CD4-positive, alpha-beta memory T cell (primary cell): ENCODE measurements around the gene C16orf89. TPM values are rescaled to one million over a fixed set of nuclear protein-coding genes. Genes with fewer than 3 reads are reported as not detected.
"Not testable (repeated sequence)": the region's sequence is repeated elsewhere in the genome, so short reads cannot be mapped to it uniquely, and the experiment has no call there.

ENCODE experiments used
- CTCF ChIA-PET: fragments of 350-600 bp; sonication (Branson Sonifier 250); formaldehyde crosslinking; loops from one replicate; lab custom pipeline; 2021; ENCODE audit warnings: inconsistent platforms; ENCODE audit not compliant: partially characterized antibody; lab: Charles Lee
- POLR2A ChIA-PET: fragments of 350-600 bp; sonication (Branson Sonifier 250); formaldehyde crosslinking; loops from one replicate; lab custom pipeline; 2021; ENCODE audit not compliant: partially characterized antibody; lab: Charles Lee
- DNase-seq, 5 donors: peaks; one replicate each; pipeline versions ENCODE4 v3.0.0 to v3.0.0-alpha.2; 2020 to 2022; ENCODE audit warnings: mixed read lengths in 1 of 5
- H3K27ac ChIP-seq: one replicate; pipeline ENCODE4 v1.7.0; 2013; ENCODE audit warnings: low read depth, low read length
- H3K27me3 ChIP-seq: 2 replicates; pipeline ENCODE4 v1.7.0; 2013; ENCODE audit warnings: mild to moderate bottlenecking, low read length, moderate library complexity; ENCODE audit not compliant: insufficient read depth
- H3K36me3 ChIP-seq: 2 replicates; pipeline ENCODE4 v1.7.0; 2013; ENCODE audit warnings: mild to moderate bottlenecking, low read length, moderate library complexity; ENCODE audit not compliant: insufficient read depth
- H3K4me1 ChIP-seq: 2 replicates; pipeline ENCODE4 v1.7.0; 2013; ENCODE audit warnings: mild to moderate bottlenecking, low read length, moderate library complexity; ENCODE audit not compliant: insufficient read depth
- H3K4me3 ChIP-seq, 2 donors: one replicate each; pipeline ENCODE4 v1.7.0; 2013; ENCODE audit warnings: low read length in 2 of 2, mild to moderate bottlenecking in 1 of 2
- H3K9me3 ChIP-seq, 2 donors: one replicate each; pipeline ENCODE4 v1.7.0; 2013; ENCODE audit warnings: low read length in 2 of 2, control low read depth in 1 of 2; ENCODE audit not compliant: control insufficient read depth in 1 of 2
- H3K27ac Mint-ChIP-seq, 7 donors: one replicate each; pipeline ENCODE4 v1.8.0; 2020 to 2021; ENCODE audit warnings: mixed read lengths in 7 of 7, mild to moderate bottlenecking in 6 of 7, inconsistent platforms in 3 of 7, moderate library complexity in 3 of 7
- H3K27me3 Mint-ChIP-seq, 2 donors: one replicate each; pipeline ENCODE4 v1.8.0; 2020 to 2021; ENCODE audit warnings: mixed read lengths in 2 of 2
- H3K36me3 Mint-ChIP-seq, 2 donors: one replicate each; pipeline ENCODE4 v1.8.0; 2020 to 2021; ENCODE audit warnings: mixed read lengths in 2 of 2, inconsistent platforms in 1 of 2, mild to moderate bottlenecking in 1 of 2
- H3K4me1 Mint-ChIP-seq, 4 donors: one replicate each; pipeline ENCODE4 v1.8.0; 2020 to 2021; ENCODE audit warnings: mixed read lengths in 4 of 4, mild to moderate bottlenecking in 1 of 4
- H3K4me3 Mint-ChIP-seq, 8 donors: one replicate each; pipeline ENCODE4 v1.8.0; 2020 to 2021; ENCODE audit warnings: mixed read lengths in 8 of 8, mild to moderate bottlenecking in 7 of 8, moderate library complexity in 6 of 8, inconsistent platforms in 3 of 8
- H3K9me3 Mint-ChIP-seq, 8 donors: one replicate each; pipeline ENCODE4 v1.8.0; 2020 to 2021; ENCODE audit warnings: mixed read lengths in 8 of 8, mild to moderate bottlenecking in 5 of 8, inconsistent platforms in 3 of 8, moderate library complexity in 1 of 8
- intact Hi-C: fragments of 100-400 bp; cut with micrococcal nuclease; formaldehyde crosslinking; loops from one replicate; pipeline ENCODE4 v1.15.1; 2023
- polyA plus RNA-seq, 2 donors: library from polyadenylated mRNA; unstranded; fragments of 300-500 nt; fragmentation: Illumina TruSeq; gene quantifications; one replicate each; pipeline ENCODE4 v1.2.3, GENCODE V29; 2021
- total RNA-seq, 2 experiments: library from RNA; stranded (reverse); gene quantifications; one replicate each; pipeline ENCODE4 v1.2.3, GENCODE V29; 2021

Gene C16orf89
- total and polyA plus RNA-seq, 4 experiments from 2014 or later = not detected

GRCh38 chr16:5044581-5044980, 21.2 kb downstream of the C16orf89 start:
- DNase-seq, H3K9me3 Mint-ChIP-seq, H3K27ac Mint-ChIP-seq, H3K4me3 ChIP-seq, H3K4me1 ChIP-seq, H3K27ac ChIP-seq, POLR2A ChIA-PET, H3K36me3 ChIP-seq, H3K4me3 Mint-ChIP-seq, intact Hi-C loops, H3K27me3 Mint-ChIP-seq, H3K9me3 ChIP-seq, H3K36me3 Mint-ChIP-seq, H3K4me1 Mint-ChIP-seq, H3K27me3 ChIP-seq: not testable (repeated sequence)
- CTCF ChIA-PET = interaction anchor here (0.7 kb wide), 1 partner anchor 14 kb away, joined by 4 read pairs; no protein-coding TSS in a partner anchor

GRCh38 chr16:5044011-5044540, 21.7 kb downstream of the C16orf89 start:
- intact Hi-C loops = no loop called here
- POLR2A ChIA-PET = no interaction called here
- H3K9me3 Mint-ChIP-seq = no peaks in the 10 kb centered on the region
- H3K27me3 Mint-ChIP-seq = peaks cover 0 to 5% of the 10 kb centered on the region in 2 donors
- no peak overlapping the region for H3K4me3 ChIP-seq
- H3K9me3 ChIP-seq = no peaks in the 10 kb centered on the region
- H3K36me3 Mint-ChIP-seq = peaks cover 0 to 4% of the 10 kb centered on the region in 2 donors
- CTCF ChIA-PET = interaction anchor here (0.7 kb wide), 1 partner anchor 14 kb away, joined by 4 read pairs; no protein-coding TSS in a partner anchor
- H3K4me1 ChIP-seq = no peaks in the 10 kb centered on the region
- H3K27me3 ChIP-seq = no peaks in the 10 kb centered on the region
- DNase-seq = no peak
- no peaks in the 10 kb centered on the region for H3K4me1 Mint-ChIP-seq
- no peaks in the 10 kb centered on the region for H3K36me3 ChIP-seq
- no peak overlapping the region for H3K27ac ChIP-seq
- no peak overlapping the region for H3K4me3 Mint-ChIP-seq
- no peak overlapping the region for H3K27ac Mint-ChIP-seq

GRCh38 chr16:5042574-5043171, 23.1 kb downstream of the C16orf89 start:
- DNase-seq = no peak
- no peaks in the 10 kb centered on the region for H3K27me3 ChIP-seq
- H3K4me1 ChIP-seq = no peaks in the 10 kb centered on the region
- Mint-ChIP-seq H3K9me3 (no peaks in the 10 kb centered on the region), H3K4me1 (no peaks in the 10 kb centered on the region), H3K4me3 (no peak overlapping the region), H3K36me3 (peaks cover 0 to 4% of the 10 kb centered on the region in 2 donors), H3K27me3 (peaks cover 0 to 4% of the 10 kb centered on the region in 2 donors), H3K27ac (no peak overlapping the region)
- H3K36me3 ChIP-seq = no peaks in the 10 kb centered on the region
- ChIA-PET CTCF (no interaction called here), POLR2A (no interaction called here)
- intact Hi-C loops = no loop called here
- no peak overlapping the region for H3K4me3 ChIP-seq
- no peaks in the 10 kb centered on the region for H3K9me3 ChIP-seq
- H3K27ac ChIP-seq = no peak overlapping the region

- CTCF ChIA-PET = no interaction called here
- Mint-ChIP-seq H3K27ac (no peak overlapping the region), H3K4me1 (no peaks in the 10 kb centered on the region), H3K36me3 (peaks cover 0 to 4% of the 10 kb centered on the region in 2 donors), H3K9me3 (no peaks in the 10 kb centered on the region), H3K4me3 (no peak overlapping the region), H3K27me3 (peaks cover 0 to 4% of the 10 kb centered on the region in 2 donors)
- no peak for DNase-seq
- H3K27ac ChIP-seq = no peak overlapping the region
- H3K36me3 ChIP-seq = no peaks in the 10 kb centered on the region
- no peak overlapping the region for H3K4me3 ChIP-seq
- POLR2A ChIA-PET = no interaction called here
- intact Hi-C loops = no loop called here
- no peaks in the 10 kb centered on the region for H3K27me3 ChIP-seq
- no peaks in the 10 kb centered on the region for H3K4me1 ChIP-seq
- no peaks in the 10 kb centered on the region for H3K9me3 ChIP-seq
These were observed 24.1 kb downstream of the C16orf89 start for GRCh38 chr16:5041600-5042133.

GRCh38 chr16:5040451-5040850, 25.3 kb downstream of the C16orf89 start:
- CTCF ChIA-PET = no interaction called here
- H3K9me3 Mint-ChIP-seq = no peaks in the 10 kb centered on the region
- no peak for DNase-seq

GRCh38 chr16:5036228-5037156, 29.3 kb downstream of the C16orf89 start:
- intact Hi-C loops = no loop called here
- no peak for DNase-seq
- Mint-ChIP-seq H3K27me3 (no peaks in the 10 kb centered on the region), H3K9me3 (no peaks in the 10 kb centered on the region), H3K36me3 (peaks cover 0 to 7% of the 10 kb centered on the region in 2 donors), H3K4me3 (no peak overlapping the region), H3K27ac (peak overlapping the region in 3 of 7 donors; percentile 22 to 66 (median 32)), H3K4me1 (peaks cover 12 to 31% (median 15%) of the 10 kb centered on the region in 4 donors)
- Histone ChIP-seq H3K27me3 (no peaks in the 10 kb centered on the region), H3K36me3 (no peaks in the 10 kb centered on the region), H3K4me3 (no peak overlapping the region), H3K9me3 (no peaks in the 10 kb centered on the region), H3K27ac (no peak overlapping the region), H3K4me1 (peaks cover 16% of the 10 kb centered on the region)
- ChIA-PET CTCF (no interaction called here), POLR2A (no interaction called here)

More at GRCh38 chr16:5040451-5040850, 25.3 kb downstream of the C16orf89 start:
- Mint-ChIP-seq H3K27ac (no peak overlapping the region), H3K4me3 (no peak overlapping the region), H3K36me3 (peaks cover 0 to 3% of the 10 kb centered on the region in 2 donors), H3K4me1 (peaks cover 0 to 4% (median 0%) of the 10 kb centered on the region in 4 donors), H3K27me3 (peaks cover 0 to 4% of the 10 kb centered on the region in 2 donors)
- Histone ChIP-seq H3K4me3 (no peak overlapping the region), H3K36me3 (no peaks in the 10 kb centered on the region), H3K9me3 (no peaks in the 10 kb centered on the region), H3K27me3 (no peaks in the 10 kb centered on the region), H3K4me1 (no peaks in the 10 kb centered on the region), H3K27ac (no peak overlapping the region)
- intact Hi-C loops = no loop called here
- POLR2A ChIA-PET = no interaction called here

GRCh38 chr16:5035909-5036227, 29.9 kb downstream of the C16orf89 start:
- Histone ChIP-seq H3K27ac (no peak overlapping the region), H3K36me3 (no peaks in the 10 kb centered on the region), H3K4me3 (no peak overlapping the region), H3K9me3 (no peaks in the 10 kb centered on the region), H3K4me1 (peaks cover 16% of the 10 kb centered on the region), H3K27me3 (no peaks in the 10 kb centered on the region)
- ChIA-PET CTCF (no interaction called here), POLR2A (no interaction called here)
- Mint-ChIP-seq H3K9me3 (no peaks in the 10 kb centered on the region), H3K4me3 (peak overlapping the region in 4 of 8 donors; percentile 20 to 38 (median 28)), H3K27me3 (no peaks in the 10 kb centered on the region), H3K36me3 (peaks cover 0 to 9% of the 10 kb centered on the region in 2 donors), H3K4me1 (peaks cover 12 to 32% (median 15%) of the 10 kb centered on the region in 4 donors), H3K27ac (peak overlapping the region in 2 of 7 donors; percentile 29 to 32)
- intact Hi-C loops = no loop called here
- no peak for DNase-seq
